Measurements from ENCODE around the gene DLL1. TPM values are rescaled to one million over a fixed set of nuclear protein-coding genes. Genes with fewer than 3 reads are reported as not detected.

DLL1 gene
- total and polyA plus RNA-seq, 9 of the 15 experiments (the other 6 are each of a cell fraction or from before 2014, with no cell fraction given), result not detected

GRCh38 chr6:170233286-170234205 is 57.3 kb downstream of the DLL1 start:
- peaks cover 77 to 84% of the 10 kb centered on the region in 2 experiments for H3K27me3 ChIP-seq (ENCODE audit: control insufficient read depth in 2 of 2, insufficient read depth in 2 of 2, low read length in 2 of 2)
- FAIRE-seq (no peak), ATAC-seq (no peak), DNase-seq (ENCODE audit: extremely low read depth in 1 of 4, low spot score in 3 of 4) (no peak)
- H3K4me2 ChIP-seq (ENCODE audit: insufficient read depth, low read length), result no peak overlapping the region
- H3K79me2 ChIP-seq (ENCODE audit: control insufficient read depth, insufficient read depth, low read length), result no peaks in the 10 kb centered on the region
- H3K27ac ChIP-seq (ENCODE audit: extremely low read depth, low read depth, low read length), result no peak overlapping the region
- H2AFZ ChIP-seq (ENCODE audit: low read depth, low read length), result no peak overlapping the region
- H3K36me3 ChIP-seq (ENCODE audit: control insufficient read depth, insufficient read depth, low read length), result no peaks in the 10 kb centered on the region
- CTCF ChIA-PET (ENCODE audit: low intra/inter-chr PET ratio), result no interaction called here
- intact Hi-C loops (cut with micrococcal nuclease), result no loop called here
- 2% methylated on average over 13 of the region's 13 CpGs for WGBS (ENCODE audit: insufficient coverage, low coverage, missing lambda C conversion rate)
- TF ChIP-seq EZH2 (IDR thresholded peaks at IDR 0.05; ENCODE audit: borderline replicate concordance, low read depth, low read length) (no peak), NFYB (IDR thresholded peaks at IDR 0.05; ENCODE audit: extremely low read depth, insufficient read length) (peak; percentile 18), OTX1 (CRISPR knock-in tag; IDR thresholded peaks at IDR 0.05) (no peak)
- H4K20me1 ChIP-seq (replicated peaks; ENCODE audit: control insufficient read depth, insufficient read depth, low read length), result peaks cover 12% of the 10 kb centered on the region
- in situ Hi-C loops (cut with MboI), result no loop called here
- no peak overlapping the region for H3K4me3 ChIP-seq
- POLR2A ChIA-PET, result interaction anchor here (0.6 to 1.5 kb wide), 2 partner anchors 11 to 200 kb away, joined by 4 to 5 read pairs; no protein-coding TSS in a partner anchor
- no peaks in the 10 kb centered on the region for H3K9me3 ChIP-seq (replicated peaks; ENCODE audit: control insufficient read depth, insufficient read depth, low read depth, low read length)
- peaks cover 0 to 3% of the 10 kb centered on the region in 2 experiments; a peak in 1 of 5 replicates for H3K4me1 ChIP-seq (replicated peaks in 1 of 2; ENCODE audit: control insufficient read depth in 2 of 2, insufficient read depth in 2 of 2, low read length in 2 of 2)
- H3K9ac ChIP-seq (ENCODE audit: insufficient read depth in 1 of 2, low read depth in 2 of 2, low read length in 2 of 2), result no peak overlapping the region
- BruUV-seq (replicated peaks), result no TSS peak
- H3K9me1 ChIP-seq (ENCODE audit: control insufficient read depth, insufficient read depth, low read length), result peaks cover 3% of the 10 kb centered on the region

Small RNA genes lying within 50 kb of the gene (microRNA-seq; reads per million reads assigned to microRNA genes)
- gene MIR4644 (ENCODE audit: borderline microRNAs expressed), result not detected

Small RNA genes lying within 50 kb of the gene (small RNA-seq; reads per million reads assigned to genes)
- gene MIR4644, result not detected

Other genes with a start within 250 kb of the DLL1 start
- gene FAM120B, start 15.7 kb upstream of the DLL1 start, total RNA-seq (2014; rRNA removed), result 9.4 and 12.2 TPM in 2 replicates
- gene FAM120B, start 15.7 kb upstream of the DLL1 start, total RNA-seq (2014; rRNA removed; fragmentation: Illumina TruSeq; extraction: Trizol), result 15.1 and 16.4 TPM in 2 replicates
- 12.8 and 12.9 TPM in 2 replicates for gene FAM120B, start 15.7 kb upstream of the DLL1 start, total RNA-seq (2015; rRNA removed; fragmentation: Illumina TruSeq; extraction: Trizol)
- gene FAM120B, start 15.7 kb upstream of the DLL1 start, total RNA-seq (2021), result 22.6 and 23.0 TPM in 2 replicates
- gene FAM120B, start 15.7 kb upstream of the DLL1 start, polyA plus RNA-seq (2011; rRNA removed), result 16.6 and 16.9 TPM in 2 replicates
- 19.9 and 21.3 TPM in 2 replicates for gene FAM120B, start 15.7 kb upstream of the DLL1 start, polyA plus RNA-seq (2014; fragmentation: Illumina TruSeq; extraction: Trizol)
- gene FAM120B, start 15.7 kb upstream of the DLL1 start, polyA plus RNA-seq (2014; fragmentation: Nextera tagmentation; extraction: Ambion mirVana), result 1 to 10 TPM; 3.5 to 5.5 TPM
- gene FAM120B, start 15.7 kb upstream of the DLL1 start, polyA plus RNA-seq (2014; rRNA removed), result 14.7 and 14.8 TPM in 2 replicates